Measurements from ENCODE around the gene SRXN1. TPM values are rescaled to one million over a fixed set of nuclear protein-coding genes. Genes with fewer than 3 reads are reported as not detected.
"Not testable (repeated sequence)": the region's sequence is repeated elsewhere in the genome, so short reads cannot be mapped to it uniquely, and the experiment has no call there.

Gene SRXN1
- total RNA-seq, 3 donors from 2014 or later, result 16.2 to 30.2 (median 21.1) TPM

GRCh38 chr20:697826-698225 lies 44.8 kb upstream of the SRXN1 start:
- Histone ChIP-seq H3K4me3 (no peak overlapping the region), H3K27me3 (peaks cover 0 to 40% of the 10 kb centered on the region in 2 donors), H3K4me1 (no peaks in the 10 kb centered on the region), H3K27ac (no peak overlapping the region), H3K36me3 (no peaks in the 10 kb centered on the region), H3K9me3 (no peaks in the 10 kb centered on the region)
- peak in 1 of 2 donors; percentile 14 for DNase-seq (ENCODE audit: low spot score in 2 of 2)
- intact Hi-C loops (cut with DNase I; ENCODE audit: low total_unique reads), result no loop called here
- TF ChIP-seq POLR2A (IDR thresholded peaks at IDR 0.05), result no peak
- no peak for TF ChIP-seq CTCF (IDR thresholded peaks at IDR 0.05)
- TF ChIP-seq POLR2AphosphoS5 (IDR thresholded peaks at IDR 0.05), result no peak

- H3K4me3 ChIP-seq, result no peak overlapping the region
- no peaks in the 10 kb centered on the region for H3K36me3 ChIP-seq
- peaks cover 0 to 28% of the 10 kb centered on the region in 2 donors for H3K27me3 ChIP-seq
- DNase-seq (ENCODE audit: low spot score in 2 of 2), result no peak
- H3K9me3 ChIP-seq, result no peaks in the 10 kb centered on the region
- TF ChIP-seq POLR2AphosphoS5 (IDR thresholded peaks at IDR 0.05) (no peak), CTCF (IDR thresholded peaks at IDR 0.05) (no peak), POLR2A (IDR thresholded peaks at IDR 0.05) (no peak)
- H3K4me1 ChIP-seq, result no peaks in the 10 kb centered on the region
- H3K27ac ChIP-seq, result no peak overlapping the region
- intact Hi-C loops (cut with DNase I; ENCODE audit: low total_unique reads), result no loop called here
Measured at GRCh38 chr20:695165-695866, 42.3 kb upstream of the SRXN1 start.

GRCh38 chr20:694496-694895 lies 41.5 kb upstream of the SRXN1 start:
- no peak overlapping the region for H3K4me3 ChIP-seq
- intact Hi-C loops (cut with DNase I; ENCODE audit: low total_unique reads), result no loop called here

GRCh38 chr20:693786-694185 lies 40.8 kb upstream of the SRXN1 start:
- intact Hi-C loops (cut with DNase I; ENCODE audit: low total_unique reads); H3K36me3 ChIP-seq; H3K4me1 ChIP-seq; H3K4me3 ChIP-seq; H3K9me3 ChIP-seq; H3K27ac ChIP-seq: not testable (repeated sequence)
- DNase-seq (ENCODE audit: low spot score in 2 of 2), result peak in 1 of 2 donors; percentile 24
- peaks cover 0 to 28% of the 10 kb centered on the region in 2 donors for H3K27me3 ChIP-seq

More at GRCh38 chr20:694496-694895, 41.5 kb upstream of the SRXN1 start:
- no peak for TF ChIP-seq POLR2AphosphoS5 (IDR thresholded peaks at IDR 0.05)
- TF ChIP-seq POLR2A (IDR thresholded peaks at IDR 0.05), result no peak
- Histone ChIP-seq H3K27ac (no peak overlapping the region), H3K9me3 (no peaks in the 10 kb centered on the region), H3K4me1 (no peaks in the 10 kb centered on the region), H3K27me3 (peaks cover 0 to 25% of the 10 kb centered on the region in 2 donors), H3K36me3 (no peaks in the 10 kb centered on the region)
- peak in 1 of 2 donors; percentile 36 for DNase-seq (ENCODE audit: low spot score in 2 of 2)

- TF ChIP-seq POLR2AphosphoS5 (IDR thresholded peaks at IDR 0.05), result no peak
- H3K4me1 ChIP-seq, result no peaks in the 10 kb centered on the region
- H3K36me3 ChIP-seq, result no peaks in the 10 kb centered on the region
- H3K27ac ChIP-seq, result no peak overlapping the region
- peaks cover 0 to 28% of the 10 kb centered on the region in 2 donors for H3K27me3 ChIP-seq
- H3K9me3 ChIP-seq, result no peaks in the 10 kb centered on the region
- no peak overlapping the region for H3K4me3 ChIP-seq
- DNase-seq (ENCODE audit: low spot score in 2 of 2), result peak in 1 of 2 donors; percentile 7
- intact Hi-C loops (cut with DNase I; ENCODE audit: low total_unique reads), result no loop called here
Measured at GRCh38 chr20:692044-692443, 39.0 kb upstream of the SRXN1 start.

GRCh38 chr20:689947-690346 lies 36.9 kb upstream of the SRXN1 start:
- intact Hi-C loops (cut with DNase I; ENCODE audit: low total_unique reads), result no loop called here
- Histone ChIP-seq H3K4me3 (no peak overlapping the region), H3K9me3 (no peaks in the 10 kb centered on the region), H3K36me3 (no peaks in the 10 kb centered on the region), H3K27ac (no peak overlapping the region), H3K4me1 (no peaks in the 10 kb centered on the region), H3K27me3 (peaks cover 0 to 30% of the 10 kb centered on the region in 2 donors)
- no peak for DNase-seq (ENCODE audit: low spot score in 2 of 2)
- TF ChIP-seq POLR2A (IDR thresholded peaks at IDR 0.05), result no peak
- TF ChIP-seq POLR2AphosphoS5 (IDR thresholded peaks at IDR 0.05), result no peak
- no peak for TF ChIP-seq CTCF (IDR thresholded peaks at IDR 0.05)
